Karpas-422 (cell line): ENCODE measurements around the gene ISG15. TPM values are rescaled to one million over a fixed set of nuclear protein-coding genes. Genes with fewer than 3 reads are reported as not detected.
"Not testable (repeated sequence)": the region's sequence is repeated elsewhere in the genome, so short reads cannot be mapped to it uniquely, and the experiment has no call there.

Experiments used
- DNase-seq: peaks from one replicate; pipeline ENCODE4 v3.0.0-alpha.2; 2015
- H2AFZ ChIP-seq: fragments of 200-600 bp; sonication (generic); 2 replicates; pipeline ENCODE4 v1.6.1; 2014; ENCODE audit warnings: antibody characterized with exemption, low read length, mixed read lengths
- H3K27ac ChIP-seq: fragments of 200-600 bp; sonication (generic); 2 replicates; pipeline ENCODE4 v1.5.1; 2014; ENCODE audit warnings: mild to moderate bottlenecking, low read length, moderate library complexity
- H3K27me3 ChIP-seq: fragments of 200-600 bp; sonication (generic); 2 replicates; pipeline ENCODE4 v1.6.1; 2014; ENCODE audit warnings: low read length, mixed read lengths
- H3K36me3 ChIP-seq: fragments of 200-600 bp; sonication (generic); 2 replicates; pipeline ENCODE4 v1.6.1; 2014; ENCODE audit warnings: low read length, mixed read lengths; ENCODE audit not compliant: insufficient read depth
- H3K4me1 ChIP-seq: fragments of 200-600 bp; sonication (generic); 2 replicates; pipeline ENCODE4 v1.6.1; 2014; ENCODE audit warnings: mild to moderate bottlenecking, low read length, mixed read lengths
- H3K4me2 ChIP-seq: fragments of 200-600 bp; sonication (generic); 2 replicates; pipeline ENCODE4 v1.6.1; 2014; ENCODE audit warnings: low read length, low read depth, mild to moderate bottlenecking; ENCODE audit not compliant: poor library complexity, severe bottlenecking
- H3K4me3 ChIP-seq: fragments of 200-600 bp; sonication (generic); 2 replicates; pipeline ENCODE4 v1.5.1; 2014; ENCODE audit warnings: mild to moderate bottlenecking, antibody characterized with exemption, low read length, mixed read lengths
- H3K79me2 ChIP-seq: fragments of 200-600 bp; sonication (generic); 2 replicates; pipeline ENCODE4 v1.6.1; 2014; ENCODE audit warnings: mild to moderate bottlenecking, low read length, mixed read lengths
- H3K9ac ChIP-seq: fragments of 200-600 bp; sonication (generic); 2 replicates; pipeline ENCODE4 v1.6.0; 2014; ENCODE audit warnings: low read length
- H3K9me2 ChIP-seq: fragments of 200-600 bp; sonication (generic), shearing (Covaris generic); replicated peaks from 2 replicates; pipeline ENCODE4 v1.6.0; 2014; ENCODE audit warnings: mild to moderate bottlenecking, low read length, moderate library complexity; ENCODE audit not compliant: insufficient read depth
- H3K9me3 ChIP-seq: fragments of 300-700, 200-600 bp; sonication (generic); 2 replicates; pipeline ENCODE4 v1.6.1; 2014; ENCODE audit warnings: low read length, mixed read lengths
- H4K20me1 ChIP-seq: fragments of 200-600 bp; sonication (generic); 2 replicates; pipeline ENCODE4 v1.6.1; 2014; ENCODE audit warnings: mild to moderate bottlenecking, antibody characterized with exemption, low read length, low read depth; ENCODE audit not compliant: insufficient read depth
- total RNA-seq: library from RNA; depleted of rRNA; stranded (reverse); fragments of >200 nt; shearing (Covaris generic); gene quantifications from 2 replicates; pipeline ENCODE4 v1.2.3, GENCODE V29; 2014; ENCODE audit warnings: low replicate concordance

Gene ISG15
- total RNA-seq, 1 experiment from 2014 or later = 102 TPM

DNA sequence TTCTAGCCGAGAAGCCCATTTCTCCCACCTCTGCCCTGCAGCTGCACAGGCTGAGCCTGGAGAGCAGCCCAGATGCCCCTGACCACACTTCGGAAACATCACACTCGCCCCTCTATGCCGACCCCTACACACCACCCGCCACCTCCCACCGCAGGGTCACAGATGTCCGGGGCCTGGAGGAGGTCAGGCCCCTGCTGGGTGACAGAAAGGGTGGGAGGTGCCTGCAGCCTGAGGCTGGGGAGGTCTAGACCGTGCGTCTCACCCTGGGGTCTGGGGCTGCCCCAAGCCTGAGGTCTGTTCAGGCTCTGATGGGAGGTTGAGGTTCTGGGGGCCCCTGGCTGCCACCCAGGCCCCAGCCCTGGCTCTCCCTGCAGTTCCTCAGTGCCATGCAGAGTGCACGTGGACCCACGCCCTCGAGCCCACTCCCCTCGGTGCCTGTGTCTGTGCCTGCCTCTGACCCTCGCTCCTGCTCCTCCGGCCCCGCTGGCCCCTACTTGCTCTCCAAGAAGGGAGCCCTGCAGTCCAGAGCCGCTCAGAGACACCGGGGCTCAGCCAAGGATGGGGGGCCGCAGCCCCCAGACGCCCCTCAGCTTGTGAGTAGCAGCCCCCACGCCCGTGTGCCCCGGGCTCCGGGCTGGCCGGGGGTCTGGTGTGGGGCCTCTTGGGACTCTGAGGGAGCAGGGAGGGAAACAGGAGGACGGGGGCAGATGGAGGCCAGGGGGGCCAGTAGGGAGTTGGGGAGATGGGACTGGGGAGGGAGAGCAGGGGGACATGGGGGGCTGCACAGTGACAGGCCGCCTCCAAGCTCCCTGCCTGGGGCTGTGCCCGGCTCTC, 39.6 kb upstream of the ISG15 start:
- H4K20me1 ChIP-seq = no peaks in the 10 kb centered on the region
- H3K4me2 ChIP-seq = no peak overlapping the region
- no peaks in the 10 kb centered on the region for H3K79me2 ChIP-seq
- H3K9me2 ChIP-seq = no peaks in the 10 kb centered on the region
- H3K4me3 ChIP-seq = no peak overlapping the region
- no peaks in the 10 kb centered on the region for H3K36me3 ChIP-seq
- no peak for DNase-seq
- H3K27ac ChIP-seq = no peak overlapping the region
- H3K4me1 ChIP-seq = peaks cover 6% of the 10 kb centered on the region
- H3K27me3 ChIP-seq = no peaks in the 10 kb centered on the region
- no peak overlapping the region for H3K9ac ChIP-seq
- H3K9me3 ChIP-seq = no peaks in the 10 kb centered on the region
- no peak overlapping the region for H2AFZ ChIP-seq

DNA sequence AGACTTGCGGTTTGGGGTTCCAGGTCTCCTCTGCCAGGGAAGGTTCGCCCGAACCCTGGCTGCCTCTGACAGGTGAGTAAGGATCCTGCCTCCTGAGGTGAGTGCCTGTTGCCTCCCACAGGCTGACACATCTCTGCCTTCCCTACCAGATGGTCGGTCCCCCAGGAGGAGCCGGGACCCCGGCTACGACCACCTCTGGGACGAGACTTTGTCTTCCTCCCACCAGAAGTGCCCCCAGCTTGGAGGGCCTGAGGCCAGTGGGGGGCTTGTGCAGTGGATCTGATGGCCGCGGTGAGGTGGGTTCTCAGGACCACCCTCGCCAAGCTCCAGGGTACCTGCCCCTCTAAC, 39.0 kb upstream of the ISG15 start:
- DNase-seq = no peak
- no peaks in the 10 kb centered on the region for H3K27me3 ChIP-seq
- no peak overlapping the region for H2AFZ ChIP-seq

DNA sequence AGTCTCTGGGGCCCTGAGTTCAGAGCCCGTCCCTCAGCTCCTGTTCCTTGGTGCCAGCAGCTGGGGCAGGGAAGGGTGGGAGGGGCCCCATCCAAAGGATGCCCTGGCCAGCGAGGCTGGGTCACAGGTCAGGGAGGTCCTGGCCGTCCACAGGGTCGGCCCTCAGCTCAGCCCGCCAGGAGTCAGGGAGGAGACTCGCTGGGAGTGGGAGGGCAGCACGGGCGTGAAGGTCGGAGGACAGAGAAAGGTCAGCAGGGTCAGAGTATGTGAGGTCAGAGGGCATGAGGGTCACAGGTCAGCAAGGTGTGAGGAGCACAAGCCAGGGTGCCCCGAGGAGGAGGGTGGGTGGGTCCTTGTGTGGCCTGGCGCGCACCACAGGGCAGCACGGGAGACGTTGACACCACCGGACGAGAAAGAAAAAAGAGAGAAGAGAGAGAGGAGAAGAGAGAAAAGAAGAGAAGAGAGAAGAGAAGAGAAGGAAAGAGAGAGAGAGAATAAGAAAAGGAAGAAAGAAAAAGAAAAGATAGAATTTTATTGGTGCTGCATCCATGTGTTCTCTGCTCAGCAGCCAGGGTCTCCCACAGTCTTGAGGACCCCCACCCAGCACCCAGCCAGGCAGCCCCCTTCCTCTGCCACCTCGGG, 38.5 kb upstream of the ISG15 start:
- no peak overlapping the region for H3K27ac ChIP-seq
- no peak overlapping the region for H2AFZ ChIP-seq
- no peaks in the 10 kb centered on the region for H3K27me3 ChIP-seq
- H3K9ac ChIP-seq = no peak overlapping the region
- H3K4me2 ChIP-seq = no peak overlapping the region
- no peaks in the 10 kb centered on the region for H3K79me2 ChIP-seq
- H3K36me3 ChIP-seq = no peaks in the 10 kb centered on the region
- H3K9me2 ChIP-seq = no peaks in the 10 kb centered on the region
- peaks cover 6% of the 10 kb centered on the region for H3K4me1 ChIP-seq
- H3K9me3 ChIP-seq = no peaks in the 10 kb centered on the region
- H4K20me1 ChIP-seq = no peaks in the 10 kb centered on the region
- H3K4me3 ChIP-seq = no peak overlapping the region
- DNase-seq = no peak

More for the DNA sequence above, 39.0 kb upstream of the ISG15 start:
- H3K9me2 ChIP-seq = no peaks in the 10 kb centered on the region
- no peaks in the 10 kb centered on the region for H3K9me3 ChIP-seq
- H3K4me1 ChIP-seq = peaks cover 6% of the 10 kb centered on the region
- no peaks in the 10 kb centered on the region for H3K36me3 ChIP-seq
- no peaks in the 10 kb centered on the region for H3K79me2 ChIP-seq
- no peak overlapping the region for H3K4me2 ChIP-seq
- H4K20me1 ChIP-seq = no peaks in the 10 kb centered on the region
- H3K4me3 ChIP-seq = no peak overlapping the region
- H3K27ac ChIP-seq = no peak overlapping the region
- no peak overlapping the region for H3K9ac ChIP-seq

DNA sequence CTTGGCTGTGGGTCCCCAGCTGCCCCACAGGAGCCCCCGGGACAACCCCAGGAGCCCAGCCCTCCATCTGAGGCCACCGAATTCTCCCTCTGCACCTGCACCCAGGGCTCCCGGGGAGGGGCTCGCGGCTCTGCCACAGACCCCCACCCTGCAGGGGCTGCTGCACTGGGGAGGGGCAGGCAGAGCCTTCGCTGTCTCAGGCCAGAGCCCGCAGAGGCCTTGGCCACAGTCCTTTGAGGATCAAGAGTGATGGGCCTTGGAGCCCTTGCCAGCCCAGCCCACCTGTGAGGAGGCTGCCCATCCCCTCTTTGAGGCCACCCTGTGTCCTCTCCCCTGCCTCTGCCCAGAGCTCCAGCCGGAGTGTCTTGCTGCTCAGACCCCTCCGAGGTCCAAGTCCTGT, 37.9 kb upstream of the ISG15 start:
- no peaks in the 10 kb centered on the region for H4K20me1 ChIP-seq
- H3K36me3 ChIP-seq = no peaks in the 10 kb centered on the region
- no peak overlapping the region for H3K4me2 ChIP-seq
- H3K79me2 ChIP-seq = no peaks in the 10 kb centered on the region
- no peaks in the 10 kb centered on the region for H3K9me3 ChIP-seq
- no peak for DNase-seq
- H2AFZ ChIP-seq = no peak overlapping the region
- peaks cover 6% of the 10 kb centered on the region for H3K4me1 ChIP-seq
- H3K27me3 ChIP-seq = no peaks in the 10 kb centered on the region
- H3K9ac ChIP-seq = no peak overlapping the region
- H3K4me3 ChIP-seq = no peak overlapping the region
- no peak overlapping the region for H3K27ac ChIP-seq
- no peaks in the 10 kb centered on the region for H3K9me2 ChIP-seq

DNA sequence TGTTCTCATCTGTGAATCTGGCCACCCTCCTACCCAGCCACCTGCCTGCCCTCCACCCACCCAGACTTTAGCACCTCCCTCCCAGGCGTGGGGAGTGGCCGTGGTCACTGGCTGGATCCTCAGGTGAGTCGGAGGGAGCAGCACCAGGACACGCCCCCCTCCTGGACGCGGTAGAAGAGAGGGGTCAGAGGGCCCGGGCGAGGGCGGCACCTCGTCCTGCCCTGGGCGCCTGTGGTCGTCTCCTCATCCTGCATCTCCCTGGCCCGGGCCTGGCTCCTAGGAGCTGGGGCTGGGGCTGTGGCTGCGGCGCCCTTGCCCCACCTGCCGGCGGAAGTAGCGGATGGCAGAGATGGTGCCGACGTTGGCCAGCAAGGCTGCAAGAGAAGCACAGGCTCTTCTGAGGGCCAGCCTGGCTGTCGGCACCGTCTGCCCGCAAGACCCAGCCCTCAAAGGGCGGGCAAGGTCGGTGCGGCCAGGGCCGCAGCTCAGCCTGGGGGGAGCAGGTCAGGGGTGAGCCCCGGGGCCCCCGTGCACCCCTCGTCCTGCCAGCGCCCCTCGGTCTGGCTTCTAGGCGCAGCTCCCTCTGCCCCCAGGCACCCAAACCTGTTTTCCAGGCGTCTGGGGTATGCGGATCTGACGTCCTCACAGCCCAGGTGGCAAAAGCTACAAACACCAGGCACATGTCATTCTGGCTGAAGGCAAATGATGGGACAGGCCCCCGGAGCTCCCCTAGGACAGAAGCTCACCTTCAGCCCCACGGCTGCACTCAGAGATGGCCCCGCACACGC, 37.2 kb upstream of the ISG15 start:
- DNase-seq = peak; percentile 91
- Histone ChIP-seq H3K4me3 (no peak overlapping the region), H3K36me3 (no peaks in the 10 kb centered on the region), H3K9me3 (no peaks in the 10 kb centered on the region), H2AFZ (peak overlapping the region; percentile 56; the same call in 1 of the 2 replicates), H3K9ac (no peak overlapping the region), H3K27me3 (no peaks in the 10 kb centered on the region), H3K4me1 (peaks cover 6% of the 10 kb centered on the region), H3K27ac (no peak overlapping the region), H3K79me2 (no peaks in the 10 kb centered on the region), H3K9me2 (no peaks in the 10 kb centered on the region), H3K4me2 (peak overlapping the region; percentile 45), H4K20me1 (no peaks in the 10 kb centered on the region)

DNA sequence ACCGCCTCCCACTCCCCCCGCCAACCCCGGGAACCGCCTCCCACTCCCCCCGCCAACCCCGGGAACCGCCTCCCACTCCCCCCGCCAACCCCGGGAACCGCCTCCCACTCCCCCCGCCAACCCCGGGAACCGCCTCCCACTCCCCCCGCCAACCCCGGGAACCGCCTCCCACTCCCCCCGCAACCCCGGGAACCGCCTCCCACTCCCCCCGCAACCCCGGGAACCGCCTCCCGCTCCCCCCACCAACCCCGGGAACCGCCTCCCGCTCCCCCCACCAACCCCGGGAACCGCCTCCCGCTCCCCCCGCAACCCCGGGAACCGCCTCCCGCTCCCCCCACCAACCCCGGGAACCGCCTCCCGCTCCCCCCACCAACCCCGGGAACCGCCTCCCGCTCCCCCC, 36.5 kb upstream of the ISG15 start:
- H3K4me2 ChIP-seq, H3K27ac ChIP-seq, H3K36me3 ChIP-seq, H3K9me2 ChIP-seq, H3K9ac ChIP-seq, H3K27me3 ChIP-seq, H3K4me3 ChIP-seq, H4K20me1 ChIP-seq, H3K4me1 ChIP-seq, H3K79me2 ChIP-seq, DNase-seq, H3K9me3 ChIP-seq, H2AFZ ChIP-seq: not testable (repeated sequence)

DNA sequence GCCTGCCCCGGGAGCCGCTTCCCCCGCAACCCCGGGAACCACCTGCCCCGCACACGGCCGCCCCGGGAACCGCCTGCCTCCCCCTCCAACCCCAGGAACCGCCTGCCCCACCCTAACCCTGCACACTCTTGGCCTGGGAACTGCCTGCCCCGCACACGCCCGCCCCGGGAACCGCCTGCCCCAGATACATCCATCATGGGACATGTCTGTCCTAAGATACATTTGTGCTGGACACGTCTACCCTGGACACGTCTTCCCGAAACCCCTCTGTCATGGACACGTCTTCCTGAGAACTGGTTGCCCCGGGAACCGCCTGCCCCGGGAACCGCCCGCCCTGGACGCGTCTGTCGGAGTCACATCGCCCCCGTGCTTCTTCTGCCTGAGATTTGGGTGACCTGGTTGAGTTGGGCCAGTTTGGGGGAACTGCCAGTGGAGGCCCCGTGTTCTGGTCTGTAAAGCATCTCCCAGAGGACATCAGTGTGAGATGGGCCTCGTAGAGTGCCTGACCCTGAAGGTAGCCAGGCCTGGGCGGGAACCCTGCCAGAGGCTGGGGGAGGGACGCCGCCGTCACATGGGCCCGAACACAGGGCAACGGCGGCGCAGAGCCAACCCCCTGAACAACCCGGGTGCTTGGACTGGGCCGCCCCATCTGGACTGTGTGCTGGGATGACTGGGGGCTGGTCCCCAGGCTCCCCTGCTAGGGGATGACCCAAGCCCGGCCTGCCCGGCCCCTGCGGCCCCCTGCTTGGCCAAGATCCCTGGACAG, 35.0 kb upstream of the ISG15 start:
- Histone ChIP-seq H3K79me2 (no peaks in the 10 kb centered on the region), H3K9me3 (no peaks in the 10 kb centered on the region), H3K4me1 (peaks cover 6% of the 10 kb centered on the region), H3K4me2 (no peak overlapping the region), H3K9ac (no peak overlapping the region), H2AFZ (no peak overlapping the region), H3K27ac (no peak overlapping the region), H3K4me3 (no peak overlapping the region), H3K9me2 (no peaks in the 10 kb centered on the region), H4K20me1 (no peaks in the 10 kb centered on the region), H3K27me3 (no peaks in the 10 kb centered on the region), H3K36me3 (no peaks in the 10 kb centered on the region)
- DNase-seq = no peak
